ENCODE measurements around the gene SKAP2.

Gene SKAP2

DNA sequence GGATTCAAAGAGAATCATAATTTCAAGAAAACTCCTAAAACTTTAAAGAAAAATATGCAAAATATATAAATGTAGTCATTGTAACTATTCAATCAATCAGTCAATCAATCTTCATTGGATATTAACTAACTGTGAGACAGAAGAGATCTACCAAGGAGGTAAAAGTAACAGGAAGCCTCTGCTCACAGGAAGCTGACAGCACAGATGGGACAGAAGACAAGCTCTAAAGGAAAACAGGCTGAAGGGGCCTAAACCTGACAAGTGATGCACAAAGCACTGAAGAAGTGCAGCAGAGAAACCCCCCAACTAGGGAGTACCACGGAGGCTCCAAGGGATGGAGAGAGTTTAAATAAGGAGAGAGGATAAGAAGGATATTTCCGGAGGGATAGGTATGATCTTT lies 173.0 kb downstream of the SKAP2 start:
- no peak for DNase-seq

DNA sequence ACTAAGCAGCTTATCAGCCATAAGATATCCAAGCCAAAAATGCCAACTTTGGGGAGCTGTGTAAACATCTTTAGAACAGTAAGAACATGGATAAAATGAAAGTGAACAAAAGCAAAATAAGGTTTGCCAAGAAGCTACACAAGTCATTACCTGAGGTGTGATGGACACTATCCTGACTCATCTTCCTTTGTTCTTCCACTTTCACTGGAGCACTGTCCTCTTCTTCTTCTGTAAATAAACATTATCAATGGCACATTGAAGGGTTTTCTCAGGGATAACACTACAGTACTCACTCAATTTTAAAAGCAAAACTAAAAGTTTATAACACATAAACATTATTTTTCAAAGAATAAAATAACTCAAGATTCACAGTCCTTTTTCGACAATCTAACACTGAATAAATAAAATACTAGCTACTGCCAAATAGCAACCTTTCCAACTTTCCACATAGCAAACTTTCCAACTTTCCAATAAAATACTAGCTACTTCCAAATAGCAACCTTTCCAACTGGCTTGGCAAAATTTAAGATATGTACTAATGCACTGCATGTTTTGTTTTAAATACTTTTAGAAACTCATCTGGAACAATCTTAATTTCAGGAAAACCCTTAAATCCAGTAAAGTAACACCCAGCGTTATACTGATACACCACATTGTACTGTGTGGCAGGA lies 174.1 kb downstream of the SKAP2 start:
- no peak for DNase-seq

DNA sequence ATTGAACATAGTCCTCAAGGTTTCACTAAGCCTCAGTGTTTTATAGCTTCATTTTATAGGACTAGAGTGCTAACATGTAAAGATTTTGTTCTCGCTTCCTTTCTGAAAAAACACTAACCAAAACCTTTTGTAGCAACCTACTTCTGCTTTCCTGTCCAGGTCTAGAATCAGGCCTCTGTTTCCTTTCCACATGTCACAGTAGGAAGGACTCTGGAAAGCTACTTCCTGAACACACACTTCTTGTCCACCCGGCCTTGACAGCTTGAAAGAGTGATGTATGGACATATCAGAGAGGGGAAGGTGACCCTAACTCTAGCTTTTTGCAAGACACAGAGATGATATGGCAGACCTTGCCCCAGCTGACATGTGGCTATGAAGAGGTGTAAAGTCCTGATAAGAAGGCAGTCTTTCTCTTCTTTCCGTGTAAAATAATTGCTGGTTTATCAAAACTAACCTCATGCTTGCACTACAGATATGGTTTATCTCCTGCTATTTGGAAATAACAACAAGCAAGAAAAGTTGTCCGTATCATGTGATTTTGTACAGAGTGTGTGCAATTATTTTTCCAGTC lies 175.4 kb downstream of the SKAP2 start:
- DNase-seq = no peak

DNA sequence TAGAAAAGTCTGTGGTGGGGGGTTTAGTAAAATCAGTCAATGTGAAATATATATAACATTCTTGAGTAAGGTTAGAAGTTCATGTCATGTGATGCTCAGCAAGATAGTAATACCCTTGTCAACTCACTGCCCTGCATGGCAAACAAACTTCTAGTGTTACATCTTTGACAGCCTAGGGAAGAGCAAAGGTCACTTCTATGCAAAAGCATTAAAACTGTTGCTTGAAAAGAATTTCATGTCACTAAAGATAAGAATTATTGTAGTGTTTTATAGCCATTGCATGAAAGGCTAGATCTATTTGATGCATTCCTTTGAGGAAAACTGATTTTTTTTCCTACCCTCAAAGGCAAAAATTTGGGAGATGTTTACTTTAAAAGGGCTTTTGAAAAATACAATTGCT lies 176.0 kb downstream of the SKAP2 start:
- DNase-seq = no peak

DNA sequence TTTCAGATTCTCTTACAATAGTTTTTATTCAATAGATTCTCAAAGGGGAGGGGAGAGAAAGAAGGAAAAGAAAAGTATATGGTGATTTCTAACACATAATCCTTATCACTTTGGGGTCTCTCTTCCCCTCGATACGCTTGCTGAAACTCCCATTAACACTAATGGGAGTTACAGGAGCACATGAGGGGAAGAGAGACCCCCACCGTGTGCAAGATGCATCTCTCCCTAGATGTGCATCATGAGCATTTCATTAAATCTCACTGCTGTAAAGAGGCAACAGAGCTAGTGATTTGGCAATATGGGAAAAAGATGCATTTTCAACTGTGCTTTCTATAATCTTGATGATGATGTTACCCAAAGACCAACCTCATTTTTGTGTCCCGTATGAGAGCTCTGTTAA lies 177.4 kb downstream of the SKAP2 start:
- no peak for DNase-seq

DNA sequence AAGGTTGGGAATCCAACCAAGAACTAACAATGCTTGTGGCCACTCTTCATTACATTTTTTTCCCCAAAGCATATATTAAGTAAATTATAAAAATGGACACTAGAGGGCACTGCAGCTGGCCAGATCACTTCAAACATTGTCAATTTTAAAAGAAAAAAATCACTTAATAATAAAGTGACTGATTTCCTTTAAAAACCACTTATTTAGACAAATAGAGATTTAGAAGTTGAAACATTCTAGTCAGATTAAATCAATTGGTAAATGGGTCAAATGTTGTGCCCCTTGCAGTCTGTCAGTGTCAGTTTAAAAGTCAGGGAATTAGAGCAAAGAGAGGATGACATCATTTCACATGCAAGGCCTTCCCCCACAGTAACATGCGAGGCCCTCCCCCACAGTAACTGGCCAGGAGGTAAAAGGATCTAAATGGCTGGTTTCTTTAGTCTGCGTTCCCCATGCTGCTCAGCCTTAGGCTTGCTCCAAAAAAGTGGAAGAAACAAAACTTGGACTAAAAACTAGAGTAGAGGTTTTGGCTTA lies 177.9 kb downstream of the SKAP2 start:
- peak; percentile 68 for DNase-seq

DNA sequence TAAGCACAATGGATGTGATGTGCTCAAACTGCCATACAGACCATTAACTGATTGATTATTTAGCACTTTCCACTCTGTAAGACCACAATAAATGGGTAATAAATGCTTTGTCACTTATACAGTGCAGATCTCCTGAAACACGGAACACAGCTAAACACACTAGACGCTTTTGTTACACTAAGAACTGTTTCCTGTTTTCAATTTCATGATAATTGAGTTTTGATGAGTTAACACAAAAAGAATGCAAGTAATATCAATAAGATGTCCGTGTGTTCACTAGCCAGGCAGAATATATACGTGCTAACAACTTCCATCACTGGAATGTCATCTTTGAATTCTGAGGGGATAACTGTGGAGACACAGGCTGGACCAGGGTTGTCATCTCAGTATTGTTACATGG lies 178.8 kb downstream of the SKAP2 start:
- no peak for DNase-seq

DNA sequence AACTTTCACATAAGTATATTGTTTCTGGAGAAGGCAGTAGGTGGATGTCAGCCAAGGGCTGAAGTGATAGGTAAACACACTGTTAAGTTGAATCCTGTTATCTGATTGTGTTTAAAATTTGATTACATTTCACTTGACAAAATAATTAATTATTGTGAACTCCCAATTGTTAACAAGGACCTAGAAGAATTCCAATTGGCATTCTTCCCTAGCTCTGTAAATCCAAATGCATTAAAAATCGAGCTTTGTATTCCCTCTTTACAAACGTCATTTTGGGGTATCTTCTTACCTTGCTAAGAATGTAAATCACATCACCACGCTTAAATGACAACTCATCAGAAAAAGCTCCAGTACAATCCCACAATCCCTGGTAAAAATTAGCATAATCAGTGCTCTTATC lies 179.9 kb downstream of the SKAP2 start:
- DNase-seq = peak; percentile 25

DNA sequence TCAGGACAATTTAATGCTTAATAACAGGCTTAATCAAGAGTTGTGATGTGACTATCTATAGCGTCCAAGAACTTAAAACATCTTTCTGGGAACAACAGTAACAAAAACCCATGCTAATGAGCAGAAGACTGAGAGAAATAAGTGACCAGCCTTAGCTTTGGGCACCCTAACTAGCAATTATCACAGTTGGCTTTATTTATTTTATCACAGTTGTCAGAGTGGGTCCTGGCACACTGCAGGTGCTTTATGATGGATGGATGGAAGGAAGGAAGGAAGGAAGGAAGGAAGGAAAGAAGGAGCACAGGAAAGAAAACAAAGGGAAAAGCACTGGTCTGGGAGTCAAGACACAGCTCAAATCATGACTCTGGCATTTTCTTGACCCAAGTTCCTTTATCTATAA lies 181.1 kb downstream of the SKAP2 start:
- no peak for DNase-seq

DNA sequence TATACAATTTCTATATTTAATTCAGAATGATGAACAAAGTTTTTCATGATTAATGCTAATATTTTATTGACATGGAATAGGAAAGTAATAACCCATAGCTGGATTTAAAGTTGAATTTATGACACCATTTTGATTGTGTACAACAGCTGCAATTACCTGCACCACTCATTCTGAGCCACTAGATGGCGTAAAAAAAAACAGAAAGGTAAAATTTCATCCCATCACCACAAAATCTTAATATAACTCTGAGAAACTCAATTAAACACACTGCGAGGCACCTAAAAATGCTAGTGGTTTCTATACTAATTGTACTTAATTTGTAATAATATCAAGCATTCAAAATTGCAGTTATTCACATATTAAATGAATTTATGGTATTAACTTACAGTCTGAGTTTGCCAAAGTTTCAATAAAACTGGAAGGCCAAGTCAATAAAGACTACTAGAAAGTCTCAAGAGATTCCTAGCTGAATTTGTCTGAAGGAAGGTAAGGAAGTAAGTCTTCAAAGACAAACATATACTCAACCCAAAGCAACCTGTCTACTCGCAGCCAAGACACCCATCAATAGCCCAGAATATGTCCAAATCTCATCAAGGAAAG lies 182.5 kb downstream of the SKAP2 start:
- peak; percentile 47 for DNase-seq

DNA sequence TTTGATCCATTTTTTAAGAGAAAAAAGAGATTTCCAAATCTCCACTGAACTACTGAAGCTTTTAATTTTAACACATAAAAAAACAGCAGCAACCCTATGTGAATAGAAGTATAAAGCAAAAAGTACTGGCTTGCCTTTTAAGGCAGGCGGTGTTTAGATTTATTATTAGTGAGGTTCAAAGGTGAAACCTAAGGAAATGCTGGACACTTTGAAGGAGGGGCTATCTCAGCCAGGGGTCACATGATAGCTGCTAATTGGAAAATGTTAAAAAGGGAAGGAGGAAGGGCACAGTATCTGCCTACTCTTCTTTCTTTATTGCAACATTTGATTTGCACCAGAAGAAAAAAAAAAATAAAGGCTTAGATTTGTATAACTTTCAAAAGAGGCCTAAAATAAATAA lies 183.8 kb downstream of the SKAP2 start:
- no peak for DNase-seq

DNA sequence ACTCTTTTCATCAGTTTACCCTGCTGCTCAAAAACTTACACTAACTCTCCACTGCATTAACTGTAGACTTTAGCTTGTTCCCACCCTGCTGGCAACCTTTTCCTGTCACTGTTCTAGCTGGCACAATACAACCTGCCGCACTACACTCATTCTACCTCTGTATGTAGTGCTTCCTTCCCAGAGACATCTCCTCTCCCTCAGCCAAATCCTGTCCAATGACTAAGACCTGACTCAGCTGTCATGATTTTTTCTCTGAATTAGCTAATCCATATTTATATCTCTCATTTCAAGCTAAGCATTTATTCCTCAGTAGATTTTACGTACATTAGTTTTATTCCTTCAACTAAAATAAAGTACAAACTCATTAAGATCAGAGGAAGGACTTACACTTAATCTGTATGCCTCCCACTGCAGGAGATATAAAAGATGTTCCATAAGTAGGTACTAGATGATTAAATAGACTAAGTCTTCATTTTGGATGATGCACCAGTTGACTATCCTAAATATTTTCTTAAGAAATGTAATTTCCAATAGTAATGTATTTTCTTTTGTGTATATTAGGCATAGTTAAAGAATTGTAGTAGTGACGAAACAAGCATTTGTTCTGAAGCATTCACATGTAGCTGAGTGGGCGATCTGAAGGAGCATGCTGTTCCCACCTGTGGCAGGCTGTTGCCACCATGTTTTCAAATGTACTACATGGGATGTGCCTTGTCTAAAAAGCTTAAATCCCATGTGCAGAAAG lies 189.1 kb downstream of the SKAP2 start:
- no peak for DNase-seq

DNA sequence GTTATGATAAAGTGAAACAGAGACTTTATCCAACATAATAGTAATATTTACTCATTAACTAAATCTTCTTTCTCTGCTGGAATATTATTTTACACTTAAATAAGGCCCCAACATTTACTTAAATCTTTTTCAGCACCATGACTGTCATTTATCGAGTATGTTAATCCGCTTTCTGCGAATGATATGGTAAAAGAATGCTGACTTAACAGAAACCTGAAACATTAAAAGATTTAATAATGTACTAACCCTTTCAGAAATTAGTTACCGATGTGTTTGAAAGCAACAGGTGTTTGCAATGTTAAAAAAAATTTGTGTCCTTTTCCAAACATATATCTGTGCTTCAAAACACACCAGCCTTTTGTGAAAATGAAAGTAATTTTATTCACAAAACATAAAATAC lies 190.5 kb downstream of the SKAP2 start:
- DNase-seq = no peak

DNA sequence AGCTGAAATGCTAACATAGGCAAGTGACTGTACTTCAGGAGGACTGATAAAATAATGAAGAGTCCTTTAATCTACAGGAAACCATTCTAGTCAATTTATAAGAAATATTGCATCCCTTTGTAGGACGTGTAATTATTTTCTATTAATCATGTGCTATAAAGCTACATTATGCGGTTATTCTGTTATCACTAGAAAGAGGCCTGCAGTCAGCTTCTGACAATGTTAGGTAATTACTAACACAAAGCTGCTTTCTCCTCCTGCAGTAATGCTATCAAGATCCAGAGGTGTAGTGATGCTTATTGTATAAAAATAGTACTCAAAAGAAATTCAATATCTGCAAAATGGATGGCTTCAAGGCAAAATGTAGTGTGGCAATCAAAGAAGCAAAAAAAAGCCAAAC lies 191.1 kb downstream of the SKAP2 start:
- DNase-seq = no peak

DNA sequence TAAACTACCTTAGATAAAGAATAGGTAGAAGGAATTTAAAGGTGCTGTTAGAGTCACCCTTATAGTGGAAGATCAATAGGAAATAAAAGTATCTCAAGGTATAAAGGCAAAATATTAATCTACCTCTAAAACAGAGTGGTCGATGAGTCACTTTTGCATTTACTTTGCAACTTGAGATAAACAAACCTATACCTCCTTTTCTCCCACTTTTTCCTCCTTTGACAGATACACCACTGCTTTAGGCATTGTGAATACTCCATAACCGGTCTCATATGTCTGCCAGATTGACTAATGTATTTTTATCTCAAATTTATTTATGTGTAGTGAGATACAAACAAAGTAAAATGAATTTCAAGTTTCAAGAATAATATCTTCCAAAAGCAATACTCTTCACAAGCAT lies 193.5 kb downstream of the SKAP2 start:
- no peak for DNase-seq

DNA sequence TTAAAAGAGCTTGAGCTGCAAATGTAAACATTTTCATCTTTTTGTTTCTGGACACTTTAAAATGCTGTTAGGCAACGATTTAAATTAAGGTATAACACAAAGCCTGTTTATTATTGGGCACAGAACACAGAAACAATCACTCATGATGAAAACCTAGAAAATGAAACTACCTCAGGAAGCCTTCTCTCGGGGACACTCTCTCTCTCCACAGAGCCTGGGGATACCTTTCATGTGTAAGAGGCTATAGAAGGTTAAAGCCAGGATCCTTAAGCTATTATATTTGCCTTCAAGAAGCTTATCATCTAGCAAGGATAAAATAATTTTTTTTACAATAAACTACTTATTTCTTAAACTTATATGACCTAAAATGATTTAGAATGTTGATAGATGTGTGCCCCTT lies 194.1 kb downstream of the SKAP2 start:
- DNase-seq = no peak

DNA sequence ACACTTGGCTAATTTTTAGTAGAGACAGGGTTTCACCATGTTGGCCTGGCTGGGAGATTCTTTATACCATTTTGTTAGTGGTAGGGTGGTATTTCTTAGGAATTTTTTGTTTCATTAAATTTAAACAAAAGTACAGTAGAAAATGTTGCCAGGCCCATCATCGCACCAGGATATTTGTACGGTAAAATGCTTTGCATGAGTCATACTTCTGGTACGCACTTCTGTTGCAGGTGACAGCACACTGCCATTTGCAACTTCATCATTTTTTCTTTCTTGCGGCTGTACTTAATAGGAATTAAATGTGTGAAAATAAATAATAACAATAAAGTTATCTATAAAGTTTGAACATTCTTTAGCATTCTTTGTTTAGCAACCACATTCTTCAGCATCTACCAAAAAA lies 195.6 kb downstream of the SKAP2 start:
- no peak for DNase-seq

DNA sequence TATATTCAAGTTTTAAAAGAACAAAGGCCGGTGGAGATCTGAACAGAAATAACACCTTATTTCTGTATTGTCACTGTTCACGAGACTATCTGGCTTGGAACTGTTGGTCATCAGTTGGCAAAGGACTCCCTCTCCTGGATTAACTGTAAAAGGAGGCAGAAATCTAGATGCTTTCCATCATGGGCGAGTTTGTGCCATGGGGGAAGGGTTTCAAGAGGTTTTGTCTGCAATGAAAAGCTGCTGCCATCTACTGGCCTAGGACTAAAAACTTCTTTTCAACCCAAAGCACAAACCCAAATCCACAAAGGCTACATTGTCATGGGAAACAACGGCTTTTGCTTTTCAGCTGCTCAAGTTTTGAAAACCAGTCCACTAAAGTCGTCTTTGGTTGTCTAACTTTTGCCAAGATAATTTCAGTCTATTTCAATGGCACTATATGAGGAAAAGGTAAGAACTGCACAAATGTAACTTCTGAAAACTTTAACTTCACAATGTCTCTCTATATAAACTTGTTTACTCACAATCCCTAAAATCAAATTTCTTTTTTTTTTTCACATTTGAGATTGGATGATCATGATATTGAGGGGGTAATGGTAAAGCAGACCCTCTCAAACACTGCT lies 196.8 kb downstream of the SKAP2 start:
- peak; percentile 98 for DNase-seq

DNA sequence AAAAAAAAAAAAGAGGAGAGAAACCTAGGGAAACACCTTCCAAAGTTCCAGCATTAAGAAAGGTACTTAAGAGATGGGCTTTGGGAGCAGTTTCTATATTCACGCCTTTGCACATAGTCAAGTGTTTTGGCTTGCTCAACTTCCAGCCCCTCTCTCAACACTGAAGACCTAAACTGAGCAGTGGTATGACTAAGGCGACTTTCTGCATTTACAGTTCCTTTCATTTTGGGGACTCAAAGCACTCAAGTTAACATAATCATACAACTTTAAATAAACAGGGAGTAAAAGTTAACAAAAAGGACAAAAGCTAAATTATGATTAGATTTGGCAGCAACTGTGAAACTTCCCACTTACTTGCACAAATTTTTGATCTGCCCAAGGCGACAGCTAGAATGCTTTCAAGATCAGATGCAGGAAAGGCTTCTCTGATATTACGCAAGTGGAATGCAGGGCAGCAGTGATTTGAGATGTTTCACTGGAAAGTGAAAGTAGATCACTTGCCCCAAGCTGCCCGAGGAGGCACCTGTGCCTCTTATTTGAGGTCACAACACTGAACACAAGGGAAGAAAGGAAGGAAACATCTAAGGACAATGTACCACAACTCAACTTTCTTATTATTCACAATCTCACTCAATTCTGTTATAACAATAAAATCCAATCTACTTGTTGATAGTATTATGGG lies 199.5 kb downstream of the SKAP2 start:
- peak; percentile 17 for DNase-seq

DNA sequence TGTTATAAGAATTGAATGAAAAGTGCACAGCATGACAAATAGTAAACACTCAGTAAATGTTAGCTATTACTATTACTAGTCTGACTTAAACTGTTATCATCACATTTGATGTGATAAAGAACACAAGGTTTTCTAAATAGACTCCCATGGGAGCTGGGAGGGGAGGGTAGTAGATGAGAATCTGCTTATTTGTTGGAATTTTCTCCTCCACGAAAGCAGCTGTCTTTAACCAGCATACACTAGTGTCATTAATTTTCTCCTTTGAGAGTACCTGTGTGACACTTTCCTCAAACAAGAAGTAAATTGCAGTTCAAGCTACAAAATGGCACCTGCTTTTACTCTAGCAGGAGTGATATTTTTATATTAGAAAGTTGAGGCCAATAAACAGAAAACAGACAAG lies 200.1 kb downstream of the SKAP2 start:
- no peak for DNase-seq

DNA sequence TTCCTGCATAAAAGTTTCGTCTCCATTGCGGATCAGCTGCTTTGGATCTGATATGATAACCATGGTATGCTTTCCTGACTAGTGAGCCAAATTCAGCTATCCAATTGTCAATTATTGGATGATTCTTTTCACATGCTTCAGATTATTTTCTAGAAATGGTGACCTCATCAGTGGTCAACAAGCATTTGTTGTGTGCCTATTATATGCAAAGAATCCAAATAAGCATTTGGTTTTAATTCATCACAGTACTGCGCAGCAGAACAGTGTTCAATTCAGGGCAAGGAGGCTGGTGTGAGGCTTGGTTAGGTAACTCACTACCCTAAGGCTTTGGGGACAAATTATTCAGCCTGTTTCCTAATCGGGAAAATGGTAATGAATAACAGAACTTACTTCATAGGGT lies 200.5 kb downstream of the SKAP2 start:
- no peak for DNase-seq

DNA sequence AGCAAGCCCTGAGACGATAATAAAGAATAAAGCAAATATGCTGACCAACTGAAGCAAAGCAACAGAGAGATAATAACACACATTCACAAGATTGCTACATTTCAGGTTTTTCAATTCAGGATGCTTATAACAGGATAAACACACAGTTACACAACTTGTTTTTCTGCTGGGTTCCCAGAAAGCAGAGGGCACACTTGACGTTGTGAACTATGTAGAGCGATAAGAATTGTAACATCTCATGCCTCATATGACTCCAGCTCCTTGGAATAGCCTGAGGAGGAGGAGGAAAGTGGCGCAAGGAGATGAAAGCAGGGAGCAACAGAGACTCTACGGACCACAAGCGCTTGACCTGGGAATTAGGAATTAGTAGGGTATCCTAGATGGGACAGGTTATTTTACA lies 201.7 kb downstream of the SKAP2 start:
- DNase-seq = no peak

DNA sequence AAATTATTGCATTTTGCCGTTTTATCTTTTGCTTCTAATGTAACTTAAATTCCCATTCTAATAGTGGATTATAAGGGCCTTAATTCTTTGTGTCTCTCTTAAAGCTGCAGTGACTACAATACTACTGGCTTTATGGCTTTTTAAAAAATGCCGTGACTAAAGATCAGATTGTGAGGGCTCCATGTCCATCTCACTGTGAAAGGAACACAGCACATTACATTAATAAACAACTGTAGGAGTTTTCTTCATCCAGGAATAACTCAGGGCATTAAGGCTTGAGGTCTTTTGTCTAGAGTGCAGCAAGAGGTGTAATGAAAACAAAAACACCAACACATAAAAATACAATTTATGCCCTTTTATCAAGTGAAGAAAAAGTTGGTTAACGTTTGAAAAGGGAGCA lies 205.3 kb downstream of the SKAP2 start:
- peak; percentile 81 for DNase-seq
